Kidney capillary endothelial cell (primary cell): ENCODE results near the gene MYL6.
A peak's percentile ranks its signal among the peaks of the same experiment; 100 is the strongest.
"Not testable (repeated sequence)": the region's sequence is repeated elsewhere in the genome, so short reads cannot be mapped to it uniquely, and the experiment has no call there.

ENCODE experiments used
- DNase-seq: peaks from one replicate; pipeline ENCODE4 v3.0.0-alpha.2; 2018; ENCODE audit warnings: low spot score

Gene MYL6

GRCh38 chr12:56158029-56158925 lies at the start of gene MYL6:
MYL6 (plus strand) TSS chr12:56158359; CDS start chr12:56158402, 43 bp downstream.
- DNase-seq: peak; percentile 93

GRCh38 chr12:56110571-56110970 lies 47.6 kb upstream of the MYL6 start:
- no peak for DNase-seq

- no peak for DNase-seq
Measured at GRCh38 chr12:56114084-56114483, 44.1 kb upstream of the MYL6 start.

GRCh38 chr12:56115329-56115728 lies 42.8 kb upstream of the MYL6 start:
- DNase-seq: no peak

GRCh38 chr12:56116267-56117081 lies 41.7 kb upstream of the MYL6 start, which contains the start of gene RPL41:
RPL41 (plus strand) TSS chr12:56116633.
- DNase-seq: peak; percentile 91

- not testable (repeated sequence) for DNase-seq
Measured at GRCh38 chr12:56117082-56117706, 41.0 kb upstream of the MYL6 start.

- peak; percentile 99 for DNase-seq
Measured at GRCh38 chr12:56117778-56118687, 40.1 kb upstream of the MYL6 start, which contains the start of gene ZC3H10. ZC3H10 (plus strand) TSS chr12:56118266; CDS start chr12:56120563, 2,297 bp downstream.

GRCh38 chr12:56118688-56119357 lies 39.3 kb upstream of the MYL6 start:
- no peak for DNase-seq

GRCh38 chr12:56119361-56119796 lies 38.8 kb upstream of the MYL6 start:
- peak; percentile 84 for DNase-seq

GRCh38 chr12:56120158-56120846 lies 37.9 kb upstream of the MYL6 start:
- DNase-seq: no peak

GRCh38 chr12:56121204-56121870 lies 36.8 kb upstream of the MYL6 start:
- no peak for DNase-seq

GRCh38 chr12:56122637-56123036 lies 35.5 kb upstream of the MYL6 start:
- no peak for DNase-seq

- DNase-seq: no peak
Measured at GRCh38 chr12:56124133-56124532, 34.0 kb upstream of the MYL6 start.

- no peak for DNase-seq
Measured at GRCh38 chr12:56126732-56127239, 31.4 kb upstream of the MYL6 start.

- DNase-seq: peak; percentile 78
Measured at GRCh38 chr12:56127485-56127887, 30.7 kb upstream of the MYL6 start.

- DNase-seq: peak; percentile 98
Measured at GRCh38 chr12:56127888-56128669, 30.1 kb upstream of the MYL6 start, which contains the start of gene ESYT1. ESYT1 (plus strand) TSS chr12:56128267; CDS start chr12:56128320, 53 bp downstream.

- DNase-seq: no peak
Measured at GRCh38 chr12:56128670-56129205, 29.4 kb upstream of the MYL6 start.
